Measurements from ENCODE around the gene IL20RB.

IL20RB gene, protein sequence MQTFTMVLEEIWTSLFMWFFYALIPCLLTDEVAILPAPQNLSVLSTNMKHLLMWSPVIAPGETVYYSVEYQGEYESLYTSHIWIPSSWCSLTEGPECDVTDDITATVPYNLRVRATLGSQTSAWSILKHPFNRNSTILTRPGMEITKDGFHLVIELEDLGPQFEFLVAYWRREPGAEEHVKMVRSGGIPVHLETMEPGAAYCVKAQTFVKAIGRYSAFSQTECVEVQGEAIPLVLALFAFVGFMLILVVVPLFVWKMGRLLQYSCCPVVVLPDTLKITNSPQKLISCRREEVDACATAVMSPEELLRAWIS

GRCh38 chr3:136957751-136958288, at the start of gene IL20RB:
IL20RB (plus strand) TSS chr3:136957983; CDS start chr3:136958114, 131 bp downstream.
- no peak for DNase-seq

GRCh38 chr3:136908297-136908696, 49.5 kb upstream of the IL20RB start:
- no peak for DNase-seq

- no peak for DNase-seq
Observed at GRCh38 chr3:136909187-136909586, 48.6 kb upstream of the IL20RB start.

- DNase-seq, result no peak
Observed at GRCh38 chr3:136910697-136911096, 47.1 kb upstream of the IL20RB start.

- no peak for DNase-seq
Observed at GRCh38 chr3:136913168-136913567, 44.6 kb upstream of the IL20RB start.

DNA sequence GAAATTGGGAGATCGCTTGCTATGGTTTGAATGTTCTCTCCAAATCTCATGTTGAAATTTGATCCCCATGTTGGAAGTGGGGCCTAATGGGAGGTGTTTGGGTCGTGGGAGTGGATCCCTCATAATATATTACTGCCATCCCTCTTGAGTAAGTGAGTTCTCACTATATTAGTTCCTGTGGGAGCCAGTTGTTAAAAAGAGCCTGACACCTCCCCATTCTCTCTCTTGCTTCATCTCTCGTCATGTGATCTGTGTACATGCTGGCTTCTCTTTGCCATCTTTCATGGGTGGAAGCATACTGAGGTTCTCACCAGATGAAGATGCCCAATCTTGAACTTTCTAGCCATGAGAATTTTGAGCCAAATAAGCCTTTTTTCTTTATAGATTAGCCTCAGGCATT, 43.0 kb upstream of the IL20RB start:
- DNase-seq, result no peak

DNA sequence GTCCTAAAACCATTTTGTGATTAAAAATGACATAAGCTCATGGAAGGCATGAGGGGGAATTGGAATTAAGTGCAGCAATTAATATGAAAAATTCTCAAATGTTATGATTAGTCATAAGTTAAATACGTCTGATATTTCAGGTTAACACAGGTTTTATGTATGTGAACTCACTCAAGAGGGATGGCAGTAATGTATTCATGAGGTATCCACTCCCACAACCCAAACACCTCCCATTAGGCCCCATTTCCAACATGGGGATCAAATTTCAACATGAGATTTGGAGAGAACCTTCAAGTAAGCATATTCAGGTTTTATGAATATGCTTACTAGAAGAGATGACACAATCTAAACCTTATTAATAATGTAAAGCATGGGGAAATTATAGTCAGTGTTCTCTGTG, 41.6 kb upstream of the IL20RB start:
- no peak for DNase-seq

GRCh38 chr3:136919799-136920580, 37.8 kb upstream of the IL20RB start:
- DNase-seq, result peak; percentile 88

DNA sequence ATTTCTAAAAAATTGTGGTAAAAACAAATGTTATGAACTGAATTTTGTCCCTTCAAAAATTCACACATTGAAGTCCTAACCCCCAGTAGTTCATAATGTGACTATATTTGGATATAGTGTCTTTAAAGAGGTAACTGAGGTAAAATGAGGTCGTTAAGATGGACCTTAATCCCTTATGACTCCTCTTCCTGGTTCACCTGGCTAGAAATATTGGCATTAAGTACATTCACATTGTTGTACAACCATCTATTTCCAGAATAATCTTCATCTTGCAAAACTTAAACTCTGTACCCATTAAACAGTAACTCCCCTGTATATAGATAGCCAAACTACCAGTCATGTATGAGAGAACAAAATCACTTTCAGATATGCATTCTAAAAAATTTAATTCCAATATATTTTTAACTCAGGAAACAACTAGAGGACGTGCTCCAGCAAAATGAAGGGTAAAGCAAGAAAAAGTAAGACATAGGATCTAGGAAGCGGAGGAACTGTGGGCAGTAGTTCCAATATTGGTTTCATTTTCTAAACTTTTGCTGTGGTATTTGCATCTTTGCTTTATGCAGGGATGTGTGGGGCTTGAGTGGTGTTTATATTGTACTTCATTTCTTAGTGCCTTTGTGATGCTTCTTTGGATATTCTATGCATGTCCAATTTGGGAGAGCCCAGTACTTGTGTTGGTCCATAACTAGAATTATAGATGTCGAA, 36.7 kb upstream of the IL20RB start:
- DNase-seq, result no peak

- no peak for DNase-seq
Observed at GRCh38 chr3:136925425-136926190, 32.2 kb upstream of the IL20RB start.

DNA sequence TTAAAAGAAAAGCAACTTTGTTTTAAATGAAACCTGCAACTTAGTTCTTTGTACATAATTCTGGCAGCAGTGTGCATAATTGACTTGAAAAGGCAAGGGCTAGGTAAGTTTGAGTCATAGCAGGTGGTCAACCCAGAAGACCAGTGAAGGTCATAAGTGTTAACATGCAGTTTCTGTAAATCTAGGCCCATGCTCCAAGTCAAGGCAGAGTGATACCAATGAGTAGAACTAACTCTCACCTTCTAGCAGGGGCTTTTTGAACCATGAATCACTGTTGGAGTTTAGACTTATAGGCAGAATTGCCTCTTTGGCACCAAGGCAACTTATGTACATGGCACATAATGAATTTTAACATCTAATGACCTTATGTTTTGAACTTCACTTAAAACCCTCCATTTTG, 29.5 kb upstream of the IL20RB start:
- DNase-seq, result no peak

DNA sequence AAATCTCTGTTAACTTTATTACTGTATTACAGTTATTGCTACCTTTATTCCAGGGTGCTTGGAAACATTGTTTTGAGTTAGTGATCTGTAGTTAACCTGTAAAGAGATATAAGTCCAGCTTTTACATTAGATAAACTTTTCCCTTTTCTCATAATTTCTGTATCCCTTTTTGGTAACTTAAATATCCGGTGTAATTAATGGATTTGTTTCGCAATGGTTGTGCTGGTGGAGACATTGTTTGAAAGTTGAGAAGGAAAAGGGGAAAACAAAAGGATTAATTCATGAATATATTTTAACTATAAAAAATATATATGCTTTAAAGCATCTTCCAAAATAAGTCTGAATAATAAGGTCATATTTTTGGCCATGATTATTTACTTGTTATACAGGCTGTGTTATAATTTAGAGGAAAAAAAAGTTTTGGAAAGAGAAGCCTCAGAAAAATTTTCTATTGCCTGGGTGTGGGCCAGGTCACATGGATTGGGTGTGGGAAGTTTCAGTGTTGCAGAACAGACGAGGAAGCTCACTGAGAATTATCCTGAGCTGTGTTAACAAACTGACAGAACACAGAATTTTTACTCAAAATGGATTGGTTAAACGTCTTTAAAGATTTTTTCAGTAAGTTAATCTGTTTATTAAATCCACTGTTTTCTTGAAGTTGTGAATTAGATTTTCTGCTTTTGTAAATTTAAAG, 27.7 kb upstream of the IL20RB start:
- no peak for DNase-seq

GRCh38 chr3:136931606-136932005, 26.2 kb upstream of the IL20RB start:
- DNase-seq, result no peak

DNA sequence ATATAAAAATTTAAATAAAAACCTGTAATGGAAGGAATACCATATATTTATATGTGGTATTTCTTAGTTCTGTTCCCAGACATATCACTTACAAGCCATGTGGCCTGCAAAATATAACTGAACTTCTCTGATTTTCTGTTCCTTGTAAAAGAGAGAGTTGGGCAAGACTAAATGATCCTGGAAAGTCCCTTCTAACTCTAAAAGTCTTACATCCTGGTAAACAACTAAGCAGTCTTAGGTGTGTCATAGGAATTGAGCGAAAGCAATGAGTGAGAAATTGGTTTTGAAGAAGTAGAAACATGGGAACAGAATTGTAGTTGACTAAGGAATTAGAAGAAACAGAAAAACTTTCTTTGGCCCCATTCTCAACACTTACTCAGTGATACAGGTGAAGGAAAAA, 25.3 kb upstream of the IL20RB start:
- DNase-seq, result peak; percentile 39

DNA sequence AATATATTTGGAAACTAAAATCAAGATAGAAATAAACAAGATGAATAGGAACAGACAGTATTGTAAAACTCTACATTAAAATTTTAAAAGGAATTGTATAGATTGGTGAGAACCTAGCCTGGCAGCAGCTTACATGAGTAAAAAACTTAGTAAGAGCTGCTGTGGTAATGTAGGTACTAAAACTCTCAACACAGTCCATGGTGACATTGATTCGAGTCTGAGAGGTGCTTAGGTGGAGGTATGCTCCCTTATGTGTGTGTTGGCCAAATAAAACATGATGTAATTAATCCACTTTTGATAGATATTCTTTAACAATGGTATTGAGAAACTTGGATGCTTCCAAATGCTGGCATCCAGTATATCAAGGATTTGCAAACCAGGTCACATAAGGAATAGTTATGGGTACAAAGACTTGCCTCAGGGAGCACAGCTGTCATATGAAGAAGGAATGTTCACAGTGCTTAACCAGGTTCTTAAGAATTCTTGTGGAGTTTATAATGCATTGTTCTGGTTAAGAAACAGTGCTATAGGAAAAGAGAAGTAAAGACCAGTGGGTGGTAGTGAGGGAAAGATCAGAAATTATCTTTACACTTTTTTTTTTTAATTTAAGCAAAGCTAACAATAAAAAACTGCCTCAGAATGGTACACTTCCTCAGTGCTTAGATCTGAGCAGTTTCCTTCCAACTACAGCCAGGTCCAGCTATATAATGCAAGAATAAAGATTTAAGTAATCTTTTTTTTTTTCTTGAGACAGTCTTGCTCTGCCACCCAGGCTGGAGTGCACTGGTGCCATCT, 24.6 kb upstream of the IL20RB start:
- DNase-seq, result no peak

GRCh38 chr3:136937175-136937574, 20.6 kb upstream of the IL20RB start:
- DNase-seq, result no peak

GRCh38 chr3:136937851-136938250, 19.9 kb upstream of the IL20RB start:
- DNase-seq, result no peak

DNA sequence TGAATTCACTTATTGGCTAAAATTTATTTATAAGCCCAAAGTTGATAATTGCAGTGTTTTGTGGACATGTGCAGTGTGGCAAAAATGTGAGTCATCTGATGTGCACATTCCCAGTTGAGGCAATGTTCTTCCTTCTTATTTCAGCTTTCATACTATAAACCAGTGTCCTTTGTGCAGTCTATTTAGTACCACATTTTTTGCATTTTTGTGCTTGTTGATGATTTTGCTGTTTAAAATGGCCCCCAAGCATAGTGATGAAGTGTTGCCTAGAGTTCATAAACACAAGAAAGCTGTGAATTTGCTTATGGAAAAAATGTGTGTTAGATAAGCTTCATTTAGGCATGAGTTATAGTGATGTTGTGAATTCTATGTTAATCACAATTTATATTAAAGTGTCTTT, 19.4 kb upstream of the IL20RB start:
- no peak for DNase-seq

DNA sequence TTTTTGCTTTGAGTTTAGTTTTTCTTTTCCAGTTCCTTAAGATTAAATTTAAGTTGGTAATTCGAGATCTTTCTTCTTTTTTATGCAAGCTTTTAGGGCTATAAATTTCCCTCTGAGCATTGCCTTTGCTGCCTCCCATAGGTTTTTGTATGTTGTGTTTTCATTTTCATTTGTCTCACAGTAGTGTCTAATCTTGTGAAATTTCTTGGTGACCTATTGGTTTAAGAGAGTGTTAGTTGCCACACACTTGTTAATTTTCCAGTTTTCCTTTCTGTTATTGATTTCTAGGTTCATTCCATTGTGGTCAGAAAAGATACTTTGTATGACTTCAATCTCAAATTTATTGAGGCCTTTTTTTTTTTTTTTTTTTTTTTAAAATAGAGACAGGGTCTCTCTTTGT, 18.3 kb upstream of the IL20RB start:
- DNase-seq, result peak; percentile 33

DNA sequence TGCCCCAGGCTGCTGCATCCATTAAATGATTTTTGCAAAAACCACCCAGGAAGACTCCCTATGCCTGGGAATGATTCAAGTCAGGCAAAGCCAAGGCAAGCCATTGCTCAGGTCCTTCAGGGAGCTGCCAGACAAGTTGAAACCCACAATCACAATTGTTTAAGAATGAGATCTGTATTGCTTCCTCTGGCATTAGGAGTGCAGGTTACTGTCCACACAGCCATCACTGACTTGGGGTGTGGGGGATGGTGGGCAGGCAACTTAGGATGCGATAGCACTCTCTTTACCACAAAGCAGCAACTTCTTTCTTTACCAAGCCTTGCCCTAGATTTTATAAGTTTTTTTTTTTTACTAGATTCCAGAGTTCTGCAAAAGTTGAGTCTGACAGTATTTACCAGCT, 15.0 kb upstream of the IL20RB start:
- no peak for DNase-seq

- DNase-seq, result no peak
Observed at GRCh38 chr3:136943436-136943835, 14.3 kb upstream of the IL20RB start.

Data from CD4-positive, alpha-beta T cell treated with Interleukin-4 for 4 hours (primary cell).